Stimulated activated CD8-positive, alpha-beta memory T cell treated with anti-CD3 and anti-CD28 coated beads, Interleukin-2, amount 100 ng/mL, for 1 hour (primary cell): ENCODE results near the gene TSHZ3.

Experiments
- DNase-seq, 2 donors: peaks; one replicate each; pipeline ENCODE4 v3.0.0-alpha.2; 2020; ENCODE audit warnings: low read depth in 2 of 2

Gene TSHZ3

DNA sequence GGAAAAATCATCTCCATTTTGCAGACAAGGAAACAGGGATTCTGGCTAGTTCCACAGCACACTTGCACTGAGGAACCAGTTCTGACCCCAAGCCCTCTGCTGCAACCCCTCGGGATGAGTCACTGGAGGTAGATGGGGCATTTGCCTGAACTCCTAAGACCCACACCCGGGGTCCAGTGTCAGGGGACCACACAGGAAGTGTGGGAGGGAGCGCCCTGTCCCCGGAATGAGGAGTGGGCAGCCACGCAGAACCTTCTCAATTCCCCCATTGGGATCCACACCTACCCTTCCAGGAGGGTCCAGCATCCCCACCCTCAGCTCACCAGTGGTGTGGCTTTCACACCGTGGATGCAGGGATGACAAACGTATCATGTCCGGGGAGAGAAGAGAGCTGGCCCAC lies 62.7 kb downstream of the TSHZ3 start:
- DNase-seq: no peak

DNA sequence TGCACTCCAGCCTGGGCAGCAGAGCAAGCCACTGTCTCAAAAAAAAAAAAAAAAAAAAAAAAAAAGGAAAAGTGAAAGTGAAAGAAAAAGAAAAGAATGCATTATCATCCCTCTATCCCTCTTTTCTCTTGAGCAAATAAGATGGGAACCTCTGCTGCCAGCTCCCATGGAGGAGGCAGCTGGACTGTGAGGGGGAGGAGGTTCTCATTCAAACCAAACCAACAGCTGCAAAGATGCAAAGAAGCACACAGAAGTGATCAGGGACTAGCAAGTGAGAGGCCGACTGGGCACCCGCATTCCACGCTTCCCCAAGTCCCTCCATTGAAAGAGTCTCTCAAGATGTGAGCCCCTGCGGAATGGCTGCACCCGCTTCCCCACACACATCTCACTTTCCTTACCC lies 63.5 kb downstream of the TSHZ3 start:
- DNase-seq: no peak

DNA sequence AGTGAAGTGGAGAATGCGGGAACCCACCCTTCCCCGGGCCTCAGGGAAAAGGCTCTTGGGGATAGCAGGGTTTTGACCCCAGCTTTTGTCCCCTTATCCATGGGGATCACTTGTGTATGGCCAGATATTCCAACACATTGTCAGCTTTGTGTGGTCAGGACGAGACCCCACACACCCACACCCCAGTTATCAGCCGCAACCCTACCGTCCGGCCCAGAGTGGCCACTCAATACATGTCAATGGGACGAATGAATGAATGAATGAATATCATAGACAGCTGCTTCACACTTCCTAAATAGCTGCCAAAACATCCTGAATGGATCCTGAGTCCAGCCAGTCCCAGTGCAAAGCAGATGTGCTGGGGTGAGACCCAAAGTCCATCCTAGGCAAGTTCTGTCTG lies 64.6 kb downstream of the TSHZ3 start:
- no peak for DNase-seq

DNA sequence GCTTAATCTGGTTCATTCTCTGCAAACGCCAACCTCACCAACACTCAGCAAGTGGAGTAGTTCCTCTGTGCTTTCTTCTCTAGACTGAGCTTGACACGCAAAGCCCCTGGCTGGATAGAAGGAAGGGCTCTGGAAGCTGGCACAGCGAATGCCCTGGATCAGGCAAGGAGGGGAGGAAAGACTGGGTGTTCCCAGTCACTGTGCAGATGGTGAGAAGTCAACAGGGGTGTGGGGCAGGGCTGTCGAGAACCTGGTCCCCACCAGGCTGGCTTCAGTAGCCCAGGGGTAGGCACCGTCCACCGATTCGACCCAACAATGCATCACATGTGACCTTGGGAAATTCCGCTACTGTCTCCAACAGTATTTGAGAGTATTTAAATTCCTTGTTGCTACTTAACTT lies 65.5 kb downstream of the TSHZ3 start:
- DNase-seq: no peak

DNA sequence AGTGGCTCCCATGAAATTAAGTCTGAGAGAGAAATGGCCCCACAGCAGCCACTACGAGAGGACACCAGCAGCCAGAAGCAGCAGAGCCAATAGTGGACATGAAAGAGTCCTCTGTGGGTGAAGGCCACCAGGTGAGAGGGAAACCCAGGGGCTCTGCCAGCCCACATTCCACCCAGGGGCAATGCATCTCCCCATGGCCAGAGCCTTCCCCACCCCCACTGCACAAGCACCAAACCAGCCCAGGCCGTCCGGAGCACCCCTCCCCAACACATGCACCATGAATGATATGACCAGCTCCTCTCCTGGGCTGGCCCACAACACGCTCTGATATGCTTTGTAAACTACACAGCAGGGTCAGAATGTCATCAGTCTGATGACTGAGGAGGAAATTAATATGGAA lies 66.9 kb downstream of the TSHZ3 start:
- no peak for DNase-seq

DNA sequence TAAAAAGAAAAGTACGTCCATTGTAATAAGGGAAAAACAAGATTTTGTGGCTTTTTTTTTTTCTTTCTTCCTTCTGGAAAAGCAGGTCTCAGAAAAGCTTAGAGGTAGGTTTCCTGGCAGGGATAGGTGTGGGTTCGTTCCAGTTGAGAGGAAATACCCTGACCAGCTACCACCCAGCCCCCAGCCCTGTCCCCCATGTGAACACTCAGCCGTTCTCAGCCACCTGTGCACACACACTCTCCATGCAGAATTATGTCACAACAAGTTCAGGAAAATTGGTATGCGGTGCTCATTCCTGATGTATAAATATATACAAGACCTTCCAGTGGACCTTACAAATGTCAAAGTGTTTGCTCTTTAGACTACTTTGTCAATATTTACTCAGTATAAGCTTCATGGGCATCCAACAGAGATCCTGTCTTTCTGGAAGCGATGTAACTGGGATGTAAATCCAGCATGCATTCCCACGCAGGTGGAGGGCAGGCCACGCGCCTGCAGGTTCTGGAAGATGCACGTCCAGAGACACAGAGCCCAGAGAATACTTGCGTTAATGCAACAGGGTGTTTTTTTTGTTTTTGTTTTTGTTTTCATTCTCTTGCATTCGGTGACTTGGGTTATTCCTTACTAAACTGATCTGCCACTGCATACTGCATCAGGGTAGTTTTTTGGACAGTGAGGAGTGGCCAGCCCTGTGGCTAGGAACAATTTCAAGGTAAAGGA lies 68.8 kb downstream of the TSHZ3 start:
- no peak for DNase-seq

DNA sequence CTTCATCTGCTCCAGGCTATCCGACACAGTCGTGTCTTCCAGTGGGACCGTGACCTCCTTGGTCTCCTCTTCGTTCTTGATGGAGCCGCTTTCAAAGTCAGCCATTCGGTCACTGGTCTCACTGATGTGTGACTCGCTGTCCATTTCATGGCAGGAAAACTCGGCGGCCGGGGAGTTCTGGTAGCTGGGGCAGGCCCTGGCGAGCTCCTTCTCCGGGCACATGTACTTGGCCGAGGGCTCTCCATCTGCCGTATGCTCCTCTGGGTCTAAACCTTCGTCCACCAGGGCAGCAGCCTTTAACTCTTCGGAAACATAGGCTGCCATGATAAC lies 69.8 kb downstream of the TSHZ3 start:
- DNase-seq: no peak

DNA sequence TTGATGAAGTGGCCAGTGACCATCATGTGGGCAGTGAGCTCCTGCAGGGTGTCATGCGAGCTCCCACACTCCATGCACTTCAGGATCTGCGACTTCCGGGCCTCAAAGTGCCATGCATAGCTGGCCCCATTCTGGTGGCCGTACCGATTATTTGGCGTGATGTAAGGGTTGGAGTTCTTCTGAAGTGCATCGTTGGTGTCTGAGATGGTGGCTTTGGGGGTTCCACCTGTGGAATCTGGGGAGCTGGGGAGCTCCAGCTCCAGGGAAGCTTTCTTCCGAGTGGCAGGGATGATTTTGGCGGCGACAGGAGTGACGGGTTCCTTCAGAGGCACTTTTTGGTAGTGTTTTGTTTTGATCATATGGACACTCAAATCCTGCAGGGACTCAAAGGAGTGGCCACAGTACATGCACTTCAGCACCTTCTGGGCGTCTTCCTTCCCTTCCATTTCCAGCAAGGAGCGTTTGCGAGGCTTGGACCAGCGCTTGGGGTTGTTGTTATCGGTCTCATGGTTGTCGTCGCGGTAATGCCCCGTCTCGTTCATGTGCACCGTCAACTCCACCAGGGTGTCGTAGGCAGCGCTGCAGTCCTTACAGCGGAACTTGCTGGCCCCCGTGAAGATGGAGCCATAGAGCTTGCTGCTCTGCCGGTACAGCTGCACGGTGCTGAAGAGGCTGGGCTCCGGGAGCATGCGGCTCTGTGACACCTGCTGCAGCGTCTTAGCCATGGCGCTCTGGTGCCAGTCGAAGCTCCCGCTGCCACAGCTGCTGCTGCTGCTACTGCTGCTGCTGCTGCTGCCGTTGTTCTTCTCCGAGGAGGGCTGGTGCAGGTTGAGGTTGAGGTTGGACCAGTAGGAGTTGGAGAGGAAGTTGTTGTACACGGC lies 70.4 kb downstream of the TSHZ3 start:
- no peak for DNase-seq

DNA sequence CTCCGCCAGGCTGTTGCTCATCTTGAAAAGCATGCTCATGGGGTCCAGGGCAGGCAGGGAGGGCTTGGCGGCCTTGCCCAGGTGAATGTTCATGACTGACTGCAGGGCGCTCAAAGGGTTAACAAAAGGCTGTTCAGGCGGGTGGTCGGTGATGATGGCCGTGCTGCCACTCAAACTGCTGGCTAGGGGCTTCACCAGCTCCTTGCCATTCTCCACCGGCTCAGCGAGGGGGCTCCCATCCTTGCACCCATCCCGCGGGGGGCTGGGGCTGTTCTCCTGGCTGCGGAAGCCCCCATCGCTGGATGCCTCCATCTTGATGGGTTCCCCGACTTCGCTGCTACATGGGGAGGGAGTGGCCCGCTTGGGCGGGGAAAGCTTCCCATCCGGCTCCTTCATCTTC lies 71.7 kb downstream of the TSHZ3 start:
- DNase-seq: no peak

DNA sequence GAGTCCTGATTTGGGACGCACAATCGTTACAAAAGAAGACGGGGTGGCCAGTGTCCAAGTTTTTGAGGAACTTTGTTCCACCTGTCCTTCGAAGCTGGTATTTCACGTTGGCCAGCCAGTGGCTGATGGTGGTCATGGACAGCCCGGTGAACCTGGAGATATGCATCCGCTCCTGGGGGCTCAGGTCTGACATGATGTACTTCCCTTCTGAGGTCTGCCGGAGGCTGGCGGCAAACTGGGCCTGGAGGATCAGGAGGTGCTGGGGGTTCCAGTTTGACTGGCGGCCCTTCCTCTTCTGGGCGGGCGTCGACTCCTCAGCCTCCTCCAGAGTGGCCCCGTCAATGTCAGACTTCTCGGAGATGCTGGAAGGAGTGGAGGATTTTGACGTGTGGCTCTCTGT lies 72.4 kb downstream of the TSHZ3 start:
- no peak for DNase-seq

DNA sequence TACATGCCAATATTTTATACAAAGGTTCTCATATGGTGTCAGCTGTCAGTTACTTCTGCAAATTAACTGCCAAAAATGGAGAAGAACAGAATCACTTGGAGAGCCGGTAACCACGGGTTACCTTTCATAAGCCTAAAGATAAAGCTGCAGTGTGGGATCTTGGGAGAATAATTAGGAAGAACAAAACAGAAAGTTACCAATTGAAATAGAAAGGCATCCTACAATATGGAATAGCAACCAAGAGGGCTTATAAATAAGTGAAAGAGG lies 74.2 kb downstream of the TSHZ3 start:
- DNase-seq: no peak

DNA sequence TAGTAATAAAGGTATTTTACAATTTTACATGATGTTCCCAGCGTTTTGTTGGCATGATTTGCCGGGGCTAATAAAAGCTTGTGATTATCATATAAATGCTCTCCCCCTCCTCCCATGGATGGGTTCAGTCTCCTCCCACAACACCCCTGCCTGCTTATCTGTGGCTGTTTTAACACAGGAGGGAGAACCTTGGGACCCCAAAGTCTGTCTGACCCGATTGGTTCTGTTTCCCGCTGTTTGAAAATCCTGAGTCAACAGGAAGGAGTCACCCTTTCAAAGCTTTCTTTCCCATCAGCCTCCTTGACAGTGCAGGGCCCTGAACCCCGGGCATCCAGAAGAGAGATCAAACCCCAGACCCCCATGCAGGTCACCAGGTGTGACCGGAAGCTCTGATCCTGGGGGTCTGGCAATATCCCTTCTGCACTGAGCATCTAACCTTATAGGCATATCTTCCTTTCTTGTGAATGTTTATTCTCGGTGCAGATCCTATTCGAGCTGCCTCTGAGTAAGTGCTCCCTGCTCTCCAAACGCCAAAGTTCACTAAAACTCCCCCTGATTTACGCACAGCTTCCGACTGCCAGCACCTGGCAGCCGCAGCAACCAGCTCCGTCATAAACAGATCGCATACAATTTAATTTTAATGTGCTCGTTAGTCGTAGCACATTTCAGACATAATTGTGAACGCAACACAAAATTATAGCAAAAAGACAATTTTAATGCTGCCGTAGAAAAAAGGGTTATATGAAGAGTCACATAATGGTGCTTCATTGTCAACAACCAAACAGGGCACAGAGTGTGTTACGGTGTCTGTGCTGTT lies 74.8 kb downstream of the TSHZ3 start:
- DNase-seq: no peak

DNA sequence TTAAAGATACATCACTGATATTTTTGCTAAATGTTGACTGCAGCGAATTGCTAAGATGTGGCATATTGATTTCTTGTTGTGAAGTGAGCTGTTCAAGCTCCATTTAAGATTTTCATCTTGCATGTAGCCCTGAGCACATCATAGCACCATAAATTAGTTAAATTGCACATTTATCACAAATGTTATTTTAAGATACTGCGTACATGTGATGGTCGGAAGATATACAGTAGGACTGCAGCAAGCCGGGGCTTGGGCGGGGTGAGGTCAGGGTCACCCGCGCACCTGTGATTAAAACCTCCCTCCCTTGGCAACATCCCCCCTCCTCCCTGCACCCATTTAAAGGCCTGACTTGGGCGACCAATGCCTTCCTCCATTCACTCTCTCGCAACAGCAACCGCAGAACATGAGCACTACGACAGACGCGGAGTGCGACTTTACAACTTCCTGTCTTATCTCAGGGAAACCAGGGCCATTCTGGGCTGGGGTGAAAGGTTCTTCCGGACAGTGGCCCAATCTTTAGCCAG lies 76.6 kb downstream of the TSHZ3 start:
- no peak for DNase-seq

DNA sequence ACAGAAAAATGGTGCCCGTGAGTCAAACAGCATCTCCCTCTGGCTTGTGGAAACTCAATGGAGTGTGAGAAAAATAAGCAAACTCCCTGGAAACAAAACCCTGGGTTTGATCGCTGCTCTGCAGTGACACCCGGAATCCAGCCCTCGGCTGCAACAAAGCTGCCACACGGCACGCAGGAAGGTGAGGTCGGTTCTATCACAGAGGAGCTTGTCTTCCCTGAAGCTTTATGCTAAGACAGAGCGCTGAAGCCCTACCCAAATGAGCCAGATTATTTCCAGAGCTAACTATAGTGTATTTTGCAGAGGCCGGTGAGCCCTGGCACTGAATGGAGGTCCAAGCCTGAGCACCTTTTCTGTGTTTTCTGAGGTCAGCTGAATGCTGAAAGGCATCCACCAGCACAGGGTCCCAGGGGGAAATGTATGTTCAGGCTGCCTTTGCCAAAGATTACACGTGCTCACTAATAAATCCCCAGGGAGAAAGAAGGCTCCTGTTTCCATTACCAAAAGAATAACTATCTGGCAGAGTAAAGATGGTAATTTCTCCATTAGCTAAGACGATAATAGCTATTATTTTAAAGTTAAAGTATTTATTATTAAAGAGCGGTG lies 77.8 kb downstream of the TSHZ3 start:
- DNase-seq: no peak

DNA sequence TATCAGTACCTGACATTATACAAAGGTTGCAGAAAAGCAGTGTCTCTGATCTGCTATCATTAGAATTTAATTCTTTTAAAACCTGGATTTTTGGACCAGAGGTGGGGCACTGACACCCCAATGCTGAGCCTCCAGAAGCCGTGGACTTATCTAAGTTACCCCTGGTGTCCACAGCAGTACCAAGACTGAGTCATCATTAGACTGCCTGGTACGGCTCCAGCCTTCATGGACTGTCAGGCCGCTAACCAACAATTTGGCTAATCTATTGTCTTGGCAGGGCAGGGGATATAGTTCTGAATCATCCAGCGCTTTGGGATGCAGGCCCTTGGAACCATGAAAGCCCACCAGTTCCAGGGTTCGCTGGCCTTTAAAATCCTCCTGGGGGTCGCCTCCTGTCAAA lies 78.3 kb downstream of the TSHZ3 start:
- no peak for DNase-seq

DNA sequence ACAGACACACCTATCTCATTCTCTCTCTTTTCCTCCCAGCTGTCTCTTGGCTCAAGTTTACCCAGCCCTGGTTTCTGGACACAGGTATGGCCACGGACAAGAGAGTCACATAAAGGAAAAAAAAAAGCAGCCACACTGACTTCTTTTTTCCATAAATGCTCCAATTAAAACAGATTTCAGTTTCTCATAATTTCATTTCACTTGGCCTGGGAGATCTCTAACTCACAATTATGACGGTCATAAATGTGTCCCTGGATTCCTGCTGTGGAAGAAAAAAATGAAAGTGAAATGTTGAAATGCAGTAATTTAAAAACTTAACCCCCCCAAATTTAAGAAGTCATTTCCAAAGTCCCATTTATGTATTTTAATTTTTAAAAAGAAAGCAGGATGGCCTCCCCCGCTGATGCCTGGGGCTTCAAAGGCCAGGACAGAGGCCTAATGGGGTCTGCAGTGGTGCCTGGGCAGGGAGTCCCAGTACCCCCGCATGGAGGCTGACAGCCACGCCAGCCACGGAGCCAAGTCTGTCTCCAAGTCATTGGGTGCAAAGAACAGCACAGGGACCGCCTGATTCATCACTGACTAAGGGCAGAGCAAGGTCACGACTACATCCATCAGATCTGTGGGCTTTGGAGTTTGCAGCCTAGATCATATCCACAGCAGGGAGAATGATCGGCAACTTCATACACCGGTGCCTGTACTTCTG lies 79.7 kb downstream of the TSHZ3 start:
- DNase-seq: no peak

DNA sequence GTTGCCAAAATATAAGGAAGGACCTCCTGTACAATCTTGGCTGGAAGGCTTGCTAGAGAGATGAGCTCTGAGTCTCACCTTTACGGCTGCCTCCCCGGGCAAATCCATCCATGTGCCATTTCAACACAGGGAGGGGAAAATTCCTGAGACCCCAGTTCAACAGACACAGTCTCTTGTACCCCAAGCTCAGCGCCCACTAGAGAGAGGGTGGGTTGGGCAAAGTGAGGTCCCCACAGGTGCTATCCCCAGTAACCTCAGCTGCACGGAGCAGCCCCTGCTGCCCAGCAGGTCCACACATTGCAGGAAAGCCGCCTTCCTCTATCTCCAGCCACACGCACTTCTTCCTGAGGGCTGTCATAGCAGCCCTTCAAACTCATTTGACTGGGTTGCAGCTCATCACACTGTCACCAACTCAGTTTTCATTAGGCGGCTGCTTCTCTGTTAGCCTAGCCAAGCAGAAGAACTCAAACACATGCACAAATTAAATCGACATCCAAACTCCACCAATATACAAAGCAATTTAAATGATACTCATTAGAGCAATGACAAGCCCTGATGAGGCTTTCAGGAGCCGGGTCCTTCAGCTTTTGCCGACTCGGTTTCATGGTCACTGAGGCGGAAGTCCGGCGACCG lies 80.4 kb downstream of the TSHZ3 start:
- no peak for DNase-seq

DNA sequence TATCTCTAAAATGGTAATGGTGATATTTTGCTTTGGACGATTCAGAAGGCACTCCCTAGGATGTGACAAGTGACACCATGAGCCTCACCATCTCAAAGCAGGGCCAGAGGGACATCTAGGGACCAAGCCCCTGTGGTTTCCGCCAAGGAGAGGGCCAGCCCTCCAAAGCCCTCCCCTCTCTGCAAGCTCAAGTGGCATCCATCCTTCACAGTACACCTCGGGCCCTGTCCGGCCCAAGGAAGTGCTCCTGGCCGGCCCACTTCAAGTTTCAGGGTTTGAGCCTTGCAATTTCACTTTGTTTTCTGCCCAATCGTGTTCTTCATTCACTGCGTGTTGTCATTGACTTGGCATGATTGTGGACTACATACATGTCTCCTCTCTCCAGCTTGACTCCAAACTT lies 82.5 kb downstream of the TSHZ3 start:
- no peak for DNase-seq

DNA sequence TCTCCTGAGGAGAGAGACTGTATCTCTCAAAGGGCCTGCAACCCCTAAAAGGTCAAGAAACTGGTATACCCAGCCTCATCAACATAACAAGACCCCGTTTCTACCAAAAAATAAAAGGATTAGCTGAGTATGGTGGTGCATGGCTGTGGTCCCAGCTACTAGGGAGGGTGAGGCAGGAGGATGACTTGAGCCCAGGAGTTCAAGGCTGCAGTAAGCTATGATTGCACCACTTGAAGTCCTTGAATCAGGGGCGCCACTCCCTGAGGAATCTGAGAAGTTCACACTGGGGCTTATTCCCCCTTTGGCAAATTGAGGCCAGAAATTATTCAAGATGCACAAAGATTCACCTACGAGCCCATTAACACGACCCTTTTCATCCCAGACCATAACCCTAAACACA lies 83.0 kb downstream of the TSHZ3 start:
- no peak for DNase-seq

DNA sequence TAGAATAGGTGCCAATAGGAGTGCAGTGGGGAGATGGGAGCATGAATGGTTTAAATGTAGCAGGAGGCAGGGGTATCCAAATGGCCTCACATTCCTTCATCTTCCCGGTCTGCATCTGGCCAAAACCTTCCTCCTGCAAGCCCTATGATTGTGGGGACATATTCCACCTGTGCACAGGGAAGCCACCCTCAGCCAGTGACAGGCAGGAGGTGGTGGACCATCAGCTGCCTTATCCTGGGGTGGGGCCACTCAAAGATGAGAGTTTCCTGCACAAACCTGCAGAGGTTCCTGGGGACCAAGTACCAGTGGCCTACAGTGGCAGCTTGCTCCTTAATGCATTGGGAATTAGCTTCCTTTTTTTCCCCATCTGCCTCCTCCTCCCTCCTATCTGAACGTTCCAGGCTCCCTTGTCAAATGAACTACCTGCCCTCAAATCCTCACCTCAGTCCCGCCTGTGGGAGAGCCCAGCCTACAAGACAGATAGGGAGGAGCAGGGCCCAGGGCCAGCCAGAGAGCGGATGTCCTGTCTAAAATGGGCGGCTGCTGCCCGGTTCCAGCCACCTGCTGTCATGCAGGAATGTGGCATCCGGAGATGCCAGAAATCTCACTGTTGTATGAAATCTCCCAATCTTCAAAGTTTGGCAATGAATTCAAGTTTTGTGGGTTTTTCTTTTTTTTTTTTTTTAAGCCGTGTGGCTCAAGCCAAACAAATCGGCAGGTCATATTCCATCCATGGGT lies 85.0 kb downstream of the TSHZ3 start:
- DNase-seq: no peak
